Measurements from ENCODE around the gene ATRX. TPM values are rescaled to one million over a fixed set of nuclear protein-coding genes. Genes with fewer than 3 reads are reported as not detected.

ATRX gene
- total RNA-seq, 1 donor = 80.3 TPM

DNA sequence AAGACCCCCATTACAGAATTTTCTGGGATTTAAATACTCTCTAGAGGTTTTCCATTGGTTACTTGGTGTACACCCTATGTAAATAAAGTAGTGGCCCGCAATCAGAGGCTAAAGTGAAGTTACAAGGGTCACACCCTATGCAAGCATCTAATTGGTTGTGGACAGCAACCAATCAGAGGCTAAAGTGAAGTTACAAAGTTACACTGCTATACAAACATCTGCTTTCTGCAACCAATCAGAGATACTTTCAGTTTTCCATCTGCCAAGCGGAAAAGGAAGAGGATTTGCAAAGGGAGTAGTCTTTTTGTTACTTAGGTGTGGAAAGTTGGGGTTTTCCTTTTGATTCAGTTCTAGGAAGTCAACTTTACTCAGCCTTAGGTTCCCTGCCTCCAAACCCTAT is 2.0 kb upstream of the ATRX start:
- H3K36me3 ChIP-seq (ENCODE audit: insufficient read depth, low read length) = no peaks in the 10 kb centered on the region
- H3K4me2 ChIP-seq (ENCODE audit: insufficient read depth, low read length) = peak overlapping the region; percentile 31
- H3K27ac ChIP-seq (ENCODE audit: low read depth, low read length) = no peak overlapping the region
- H2AFZ ChIP-seq (ENCODE audit: low read length) = no peak overlapping the region
- no peaks in the 10 kb centered on the region for H3K9me3 ChIP-seq (ENCODE audit: low read depth, low read length)
- H3K4me1 ChIP-seq (ENCODE audit: insufficient read depth, low read length) = peaks cover 9% of the 10 kb centered on the region
- peaks cover 4% of the 10 kb centered on the region for H4K20me1 ChIP-seq (ENCODE audit: insufficient read depth, low read length)
- no peaks in the 10 kb centered on the region for H3K27me3 ChIP-seq (ENCODE audit: insufficient read depth, low read length)
- peaks cover 34% of the 10 kb centered on the region for H3K79me2 ChIP-seq (ENCODE audit: insufficient read depth, low read length)
- TF ChIP-seq, protein P1, sequence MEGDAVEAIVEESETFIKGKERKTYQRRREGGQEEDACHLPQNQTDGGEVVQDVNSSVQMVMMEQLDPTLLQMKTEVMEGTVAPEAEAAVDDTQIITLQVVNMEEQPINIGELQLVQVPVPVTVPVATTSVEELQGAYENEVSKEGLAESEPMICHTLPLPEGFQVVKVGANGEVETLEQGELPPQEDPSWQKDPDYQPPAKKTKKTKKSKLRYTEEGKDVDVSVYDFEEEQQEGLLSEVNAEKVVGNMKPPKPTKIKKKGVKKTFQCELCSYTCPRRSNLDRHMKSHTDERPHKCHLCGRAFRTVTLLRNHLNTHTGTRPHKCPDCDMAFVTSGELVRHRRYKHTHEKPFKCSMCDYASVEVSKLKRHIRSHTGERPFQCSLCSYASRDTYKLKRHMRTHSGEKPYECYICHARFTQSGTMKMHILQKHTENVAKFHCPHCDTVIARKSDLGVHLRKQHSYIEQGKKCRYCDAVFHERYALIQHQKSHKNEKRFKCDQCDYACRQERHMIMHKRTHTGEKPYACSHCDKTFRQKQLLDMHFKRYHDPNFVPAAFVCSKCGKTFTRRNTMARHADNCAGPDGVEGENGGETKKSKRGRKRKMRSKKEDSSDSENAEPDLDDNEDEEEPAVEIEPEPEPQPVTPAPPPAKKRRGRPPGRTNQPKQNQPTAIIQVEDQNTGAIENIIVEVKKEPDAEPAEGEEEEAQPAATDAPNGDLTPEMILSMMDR (IDR thresholded peaks at IDR 0.05; ENCODE audit: extremely low read depth, low read depth, low read length) = no peak
- H3K4me3 ChIP-seq (ENCODE audit: insufficient read depth, low read length) = no peak overlapping the region
- no peak for DNase-seq (ENCODE audit: insufficient read length, low spot score, missing footprints)

DNA sequence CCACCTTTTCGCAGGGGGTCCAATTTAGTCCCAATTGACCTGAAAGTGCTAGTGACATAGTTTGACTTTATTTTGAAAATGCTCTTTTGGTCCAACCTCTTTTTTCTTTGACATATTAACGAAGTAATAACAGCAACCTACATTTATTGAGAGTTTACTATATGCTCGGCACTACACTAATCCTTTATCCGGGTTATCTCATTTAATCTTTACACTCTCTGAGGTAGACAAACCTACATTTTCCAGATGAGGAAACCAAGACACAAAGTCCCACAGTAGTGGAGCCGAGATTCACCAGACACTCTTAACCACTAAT is 307 bp upstream of the ATRX start:
- peak overlapping the region; percentile 86 for H3K4me3 ChIP-seq (ENCODE audit: insufficient read depth, low read length)
- peaks cover 16% of the 10 kb centered on the region for H4K20me1 ChIP-seq (ENCODE audit: insufficient read depth, low read length)
- H3K4me1 ChIP-seq (ENCODE audit: insufficient read depth, low read length) = peaks cover 9% of the 10 kb centered on the region
- H3K27me3 ChIP-seq (ENCODE audit: insufficient read depth, low read length) = no peaks in the 10 kb centered on the region
- peaks cover 49% of the 10 kb centered on the region for H3K79me2 ChIP-seq (ENCODE audit: insufficient read depth, low read length)
- no peak for DNase-seq (ENCODE audit: insufficient read length, low spot score, missing footprints)
- peak overlapping the region; percentile 89 for H3K27ac ChIP-seq (ENCODE audit: low read depth, low read length)
- no peaks in the 10 kb centered on the region for H3K36me3 ChIP-seq (ENCODE audit: insufficient read depth, low read length)
- H3K4me2 ChIP-seq (ENCODE audit: insufficient read depth, low read length) = peak overlapping the region; percentile 83
- TF ChIP-seq, protein P1 (IDR thresholded peaks at IDR 0.05; ENCODE audit: extremely low read depth, low read depth, low read length) = no peak
- no peaks in the 10 kb centered on the region for H3K9me3 ChIP-seq (ENCODE audit: low read depth, low read length)
- H2AFZ ChIP-seq (ENCODE audit: low read length) = peak overlapping the region; percentile 96

DNA sequence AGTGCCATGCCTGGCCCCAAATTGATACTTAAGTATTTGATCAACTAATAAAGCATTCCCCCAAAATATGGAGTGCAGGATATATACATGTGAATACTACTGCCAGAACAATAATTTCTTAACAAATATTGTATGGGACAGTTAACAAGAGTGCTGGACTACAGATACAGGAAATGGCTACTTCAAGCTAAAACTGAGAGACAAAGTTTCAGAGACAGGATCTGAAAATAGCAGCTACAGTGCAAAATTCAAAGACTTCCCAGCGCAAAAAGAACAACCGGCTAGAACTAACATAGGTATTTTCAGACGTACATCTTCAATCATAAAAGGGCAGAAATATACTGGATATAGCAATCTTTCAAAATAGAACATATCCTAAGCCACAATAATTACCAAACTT is 6.3 kb downstream of the ATRX start:
- Histone ChIP-seq H3K27ac (ENCODE audit: low read depth, low read length) (no peak overlapping the region), H3K9me3 (ENCODE audit: low read depth, low read length) (no peaks in the 10 kb centered on the region), H3K36me3 (ENCODE audit: insufficient read depth, low read length) (no peaks in the 10 kb centered on the region), H3K4me2 (ENCODE audit: insufficient read depth, low read length) (no peak overlapping the region), H3K27me3 (ENCODE audit: insufficient read depth, low read length) (no peaks in the 10 kb centered on the region), H4K20me1 (ENCODE audit: insufficient read depth, low read length) (peaks cover 46% of the 10 kb centered on the region), H2AFZ (ENCODE audit: low read length) (no peak overlapping the region), H3K4me3 (ENCODE audit: insufficient read depth, low read length) (no peak overlapping the region), H3K79me2 (ENCODE audit: insufficient read depth, low read length) (peaks cover 92% of the 10 kb centered on the region), H3K4me1 (ENCODE audit: insufficient read depth, low read length) (peaks cover 9% of the 10 kb centered on the region)
- no peak for DNase-seq (ENCODE audit: insufficient read length, low spot score, missing footprints)
- TF ChIP-seq, protein P1 (IDR thresholded peaks at IDR 0.05; ENCODE audit: extremely low read depth, low read depth, low read length) = no peak

DNA sequence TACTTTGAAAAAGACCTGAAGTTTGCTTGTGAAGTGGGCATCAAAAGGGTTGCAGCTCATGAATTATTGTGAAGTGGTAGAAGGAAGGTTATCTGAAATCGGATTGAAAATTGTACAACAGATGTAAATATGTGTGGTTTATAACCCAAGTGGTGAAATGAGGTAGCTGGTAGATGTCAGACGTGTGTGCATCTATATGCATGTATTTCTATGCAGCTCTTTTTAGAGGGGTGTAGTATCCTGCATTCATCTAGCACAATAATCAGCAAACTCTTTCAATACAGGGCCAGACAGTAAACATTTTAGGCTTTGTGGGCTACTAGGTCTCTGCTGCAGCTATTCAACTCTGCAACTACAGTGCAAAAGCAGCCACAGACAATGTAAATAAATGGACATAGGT is 9.4 kb downstream of the ATRX start:
- Histone ChIP-seq H3K4me1 (ENCODE audit: insufficient read depth, low read length) (no peaks in the 10 kb centered on the region), H3K27ac (ENCODE audit: low read depth, low read length) (no peak overlapping the region), H3K79me2 (ENCODE audit: insufficient read depth, low read length) (peaks cover 91% of the 10 kb centered on the region), H3K4me2 (ENCODE audit: insufficient read depth, low read length) (no peak overlapping the region), H2AFZ (ENCODE audit: low read length) (no peak overlapping the region), H3K9me3 (ENCODE audit: low read depth, low read length) (no peaks in the 10 kb centered on the region), H3K27me3 (ENCODE audit: insufficient read depth, low read length) (no peaks in the 10 kb centered on the region), H4K20me1 (ENCODE audit: insufficient read depth, low read length) (peaks cover 36% of the 10 kb centered on the region), H3K4me3 (ENCODE audit: insufficient read depth, low read length) (no peak overlapping the region), H3K36me3 (ENCODE audit: insufficient read depth, low read length) (no peaks in the 10 kb centered on the region)
- TF ChIP-seq, protein P1 (IDR thresholded peaks at IDR 0.05; ENCODE audit: extremely low read depth, low read depth, low read length) = no peak
- no peak for DNase-seq (ENCODE audit: insufficient read length, low spot score, missing footprints)
